HG03175 (cell line): Measurements from ENCODE around the gene PEX26.
"Not testable (repeated sequence)": the region's sequence is repeated elsewhere in the genome, so short reads cannot be mapped to it uniquely, and the experiment has no call there.

Source experiments
- ATAC-seq: cut with Tn5 transposase; IDR thresholded peaks from one replicate; pipeline ENCODE4 v1.9.1; 2021; ENCODE audit warnings: mild to moderate bottlenecking, moderate library complexity; ENCODE audit not compliant: unreplicated experiment

The PEX26 gene

DNA sequence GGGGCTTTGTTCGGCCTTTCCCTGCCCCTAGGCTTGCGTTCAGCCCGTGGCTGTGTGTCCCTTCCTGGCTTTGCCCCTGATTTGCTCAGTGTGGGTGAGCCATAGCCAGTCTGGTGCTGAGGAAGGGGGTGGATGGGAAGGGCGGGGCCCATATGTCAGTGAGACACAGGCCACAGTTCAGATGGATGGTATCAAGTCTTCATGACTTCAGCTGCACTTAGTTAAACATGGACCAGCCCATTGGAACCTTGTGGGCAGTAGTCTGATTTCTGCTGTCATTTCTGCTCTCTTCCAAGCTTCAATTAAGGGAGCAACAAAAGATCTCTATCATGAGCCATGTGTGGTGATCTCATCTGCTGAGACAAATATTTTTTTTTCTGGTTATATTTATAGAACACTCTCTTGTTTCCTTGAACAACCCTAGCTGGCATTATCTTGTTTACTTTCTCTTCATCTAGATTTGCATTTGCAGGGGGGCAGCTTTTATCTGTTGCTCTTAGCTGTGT, 21.6 kb upstream of the PEX26 start:
- peak; percentile 46 for ATAC-seq

DNA sequence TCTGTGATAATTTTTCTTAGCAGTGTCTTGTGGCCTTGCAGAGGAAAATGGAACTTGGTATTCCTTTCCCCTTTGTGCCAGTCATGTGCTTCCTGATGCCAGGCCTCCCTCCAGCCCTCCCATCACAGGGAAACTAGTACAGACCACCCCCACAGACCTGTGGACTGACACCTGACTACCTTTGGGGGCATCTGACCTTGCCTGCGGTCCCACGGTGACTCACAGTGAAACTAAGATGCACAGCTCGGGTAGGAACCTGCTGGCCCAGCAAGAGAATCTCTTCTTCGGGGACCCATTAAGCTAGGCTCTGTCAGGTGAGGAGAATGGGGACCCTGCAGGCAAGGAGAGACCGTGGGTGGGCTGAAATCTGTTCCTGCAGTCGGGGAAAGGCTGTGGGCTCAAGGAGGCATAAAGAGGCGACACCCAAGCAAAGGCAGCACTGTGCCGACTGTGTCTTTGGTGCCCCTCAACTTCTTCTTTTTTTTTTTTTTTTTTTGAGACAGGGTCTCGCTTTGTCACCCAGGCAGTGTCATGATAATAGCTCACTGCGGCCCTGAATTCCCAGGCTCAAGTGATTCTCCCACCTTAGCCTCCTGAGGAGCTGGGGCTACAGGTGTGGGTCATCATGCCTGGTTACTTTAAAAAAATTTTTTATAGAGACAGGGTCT, 20.8 kb upstream of the PEX26 start:
- ATAC-seq = peak; percentile 65

DNA sequence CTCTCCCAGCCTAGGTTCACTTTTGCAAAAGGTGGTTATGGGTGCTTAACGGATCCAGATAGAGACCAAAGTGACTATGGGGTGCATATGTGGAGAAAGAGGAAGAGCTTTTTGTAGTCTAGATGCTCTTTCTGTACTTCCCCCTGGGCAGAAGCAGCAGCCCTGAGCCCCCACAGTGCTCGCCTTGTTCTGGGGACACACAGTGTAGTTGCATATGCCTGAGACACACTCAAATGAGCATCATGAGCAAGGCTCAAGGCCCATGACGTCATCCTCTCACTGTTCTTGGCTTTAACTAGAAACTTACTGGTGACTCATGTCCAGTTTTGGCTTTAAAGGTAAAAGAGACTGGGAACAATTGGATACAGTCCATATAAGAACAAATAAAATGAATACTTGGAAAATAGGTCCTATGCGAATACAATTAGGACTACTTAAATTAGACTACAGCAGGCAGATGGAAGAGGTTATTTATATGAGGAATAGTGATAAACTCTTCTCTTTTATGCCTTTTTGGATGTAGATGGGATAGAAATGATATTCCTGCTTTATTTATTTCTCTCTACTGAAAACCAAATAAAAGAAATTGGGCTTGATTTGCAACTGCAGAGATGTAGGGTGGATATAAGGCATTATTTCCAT, 20.1 kb upstream of the PEX26 start:
- ATAC-seq = no peak

DNA sequence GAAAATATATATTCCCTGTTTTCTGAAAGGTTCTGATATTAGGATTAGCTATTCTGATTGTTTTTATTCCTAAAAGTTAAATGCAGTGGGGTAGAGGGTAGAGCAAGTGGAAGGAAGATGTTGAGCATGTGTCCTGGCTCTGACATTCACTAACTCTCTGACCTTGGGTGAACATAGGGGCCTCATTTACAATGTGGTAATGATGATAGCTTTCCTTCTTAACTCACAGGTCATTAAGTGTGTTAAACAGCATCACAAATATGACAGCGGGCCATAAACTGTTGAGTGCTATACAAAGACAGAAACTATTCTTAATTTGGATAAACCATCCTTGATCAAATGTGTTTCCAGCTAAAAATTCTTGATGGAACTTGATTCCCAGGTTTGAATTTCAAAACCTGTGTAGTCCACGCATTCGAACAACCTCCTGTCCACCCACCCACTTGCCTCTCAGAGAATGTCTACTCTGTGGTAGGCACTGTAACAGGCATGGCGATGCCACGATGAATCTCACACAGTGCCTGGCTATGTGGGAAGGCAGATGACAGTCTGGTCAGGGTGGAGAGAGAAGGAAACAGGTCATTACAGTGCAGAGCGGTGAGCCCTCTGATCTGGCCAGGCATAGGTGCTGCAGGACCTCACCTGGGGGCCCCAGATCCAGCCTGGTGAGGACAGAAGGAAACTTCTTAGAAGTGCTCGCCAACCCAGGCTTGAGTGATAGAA, 19.3 kb upstream of the PEX26 start:
- ATAC-seq = no peak

DNA sequence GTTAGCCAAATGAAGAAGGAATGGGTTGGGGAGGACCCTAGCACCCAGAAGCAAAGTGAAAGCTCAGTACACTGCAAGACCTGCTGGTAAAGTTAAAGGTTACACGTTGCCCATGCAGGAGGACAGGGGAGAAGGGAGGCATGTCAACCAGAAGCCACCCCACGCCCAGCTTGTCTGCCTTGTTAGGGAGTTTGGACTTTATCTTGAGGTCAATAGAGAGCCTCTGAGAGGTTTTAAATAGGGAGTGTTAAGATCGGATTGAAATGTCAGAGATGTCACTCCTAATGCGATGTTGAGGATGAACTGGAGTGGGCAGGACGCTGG, 18.7 kb upstream of the PEX26 start:
- no peak for ATAC-seq

DNA sequence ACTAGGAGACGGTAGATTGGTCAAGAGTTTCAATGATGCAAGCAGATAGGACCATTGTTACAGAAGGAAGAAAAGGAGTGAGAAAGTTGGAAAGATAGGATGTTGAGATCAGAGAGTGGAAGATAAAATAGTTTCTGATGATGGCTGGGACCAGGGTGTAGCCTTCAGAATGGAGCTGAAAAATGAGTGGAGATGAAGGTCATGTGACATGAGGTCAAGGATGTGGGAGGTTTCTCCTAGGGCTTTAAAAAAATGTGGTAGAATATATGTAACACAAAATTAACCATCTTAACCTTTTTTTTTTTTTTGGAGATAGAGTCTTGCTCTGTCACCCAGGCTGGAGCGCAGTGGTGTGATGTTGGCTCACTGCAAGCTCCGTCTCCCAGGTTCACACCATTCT, 18.3 kb upstream of the PEX26 start:
- ATAC-seq = no peak

DNA sequence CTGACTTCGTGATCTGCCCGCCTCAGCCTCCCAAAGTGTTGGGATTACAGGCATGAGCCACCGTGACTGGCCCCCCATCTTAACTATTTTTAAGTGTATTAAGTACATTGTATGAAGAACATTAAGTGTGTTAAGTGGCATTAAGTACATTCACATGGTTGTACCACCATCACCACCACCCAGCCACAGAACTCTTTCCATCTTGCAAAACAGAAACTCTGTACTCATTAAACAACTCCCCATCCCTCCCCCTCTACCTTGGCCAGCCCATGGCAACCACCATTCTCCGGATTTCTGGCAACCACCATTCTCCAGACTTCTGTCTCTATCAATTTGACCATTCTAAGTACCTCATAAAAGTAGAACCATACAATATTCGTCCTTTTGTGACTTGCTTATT, 17.8 kb upstream of the PEX26 start:
- no peak for ATAC-seq

DNA sequence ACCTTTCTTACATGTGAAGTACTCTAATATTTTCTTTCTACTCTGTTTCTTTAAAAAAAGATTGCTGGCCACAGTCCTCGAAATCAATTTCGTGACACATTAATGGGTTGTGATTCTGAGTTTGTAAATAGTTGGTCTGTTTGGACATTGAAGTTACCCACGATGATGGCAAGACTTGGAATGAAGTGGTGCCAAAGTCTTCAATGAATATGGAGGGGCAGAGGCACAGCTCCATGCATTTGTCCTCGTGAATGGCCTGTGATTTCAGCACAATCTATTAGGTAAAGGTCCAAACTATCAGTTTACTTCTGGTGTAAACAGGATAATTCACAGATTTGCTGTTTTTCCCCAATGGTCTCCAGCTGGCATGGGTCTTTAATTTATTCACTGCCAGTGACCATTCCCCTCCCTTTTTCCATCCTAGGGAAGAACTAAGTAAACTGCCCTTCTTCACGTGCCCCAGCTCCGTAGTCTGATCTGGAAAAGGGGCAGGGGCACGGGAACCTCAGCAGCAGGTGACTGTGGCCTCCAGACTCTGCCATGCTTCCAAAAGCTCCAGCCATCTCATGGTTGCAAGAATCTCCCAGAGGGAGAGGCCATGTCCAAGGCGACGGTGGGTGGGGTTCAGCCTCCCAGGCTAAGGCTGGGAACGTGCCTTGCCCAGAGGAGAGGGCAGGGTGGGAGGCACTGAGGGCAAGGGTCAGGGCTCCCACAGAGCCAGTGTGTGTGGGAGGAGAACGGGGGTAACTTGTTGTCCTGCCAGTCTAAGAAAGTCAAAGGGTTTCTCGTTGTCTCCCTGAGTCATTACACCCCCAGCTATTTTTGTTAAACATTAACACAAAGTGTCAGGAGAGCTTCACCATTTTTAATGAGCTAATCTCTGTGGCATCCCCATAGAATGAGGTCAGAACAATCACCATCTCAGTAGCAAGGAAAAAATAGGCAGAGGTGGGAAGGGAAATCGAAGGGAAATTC, 16.9 kb upstream of the PEX26 start:
- ATAC-seq = no peak

DNA sequence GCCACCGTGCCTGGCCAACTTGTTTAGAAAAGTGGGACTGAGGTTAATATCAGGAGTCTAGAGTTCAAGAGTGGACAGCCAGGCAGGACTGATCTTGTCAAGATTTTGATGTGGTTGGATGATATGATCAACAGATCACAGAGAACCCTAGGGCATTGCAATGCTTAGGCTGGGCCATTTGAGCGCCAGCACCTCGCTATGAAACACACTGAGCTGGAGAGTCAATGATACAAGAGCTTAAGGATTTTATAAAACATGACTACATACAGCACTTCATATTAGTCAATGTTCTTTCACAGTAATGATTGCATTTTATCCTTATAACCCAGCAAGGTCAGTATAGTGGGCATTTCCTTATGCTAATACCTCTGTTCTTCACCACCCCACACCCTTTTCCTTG, 15.4 kb upstream of the PEX26 start:
- no peak for ATAC-seq

DNA sequence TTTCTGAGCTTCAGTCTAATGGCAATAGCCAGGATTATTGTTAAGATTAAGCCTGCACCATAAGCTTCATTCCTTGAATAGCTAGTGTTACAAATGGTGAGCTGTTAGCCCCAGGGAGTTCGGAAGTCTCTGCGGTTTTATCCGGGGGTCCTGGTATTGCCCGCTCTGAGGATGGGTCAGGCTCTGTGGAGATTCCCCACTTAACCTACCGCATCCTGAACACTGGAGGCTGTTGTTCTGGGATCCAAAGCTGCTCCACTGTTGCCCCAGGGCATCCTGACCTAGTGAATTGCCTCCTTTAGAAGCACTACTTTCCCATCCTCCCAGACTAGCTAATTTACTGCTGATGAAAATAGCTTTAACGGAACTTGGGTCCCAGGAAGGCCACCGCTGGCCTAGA, 14.5 kb upstream of the PEX26 start:
- no peak for ATAC-seq

DNA sequence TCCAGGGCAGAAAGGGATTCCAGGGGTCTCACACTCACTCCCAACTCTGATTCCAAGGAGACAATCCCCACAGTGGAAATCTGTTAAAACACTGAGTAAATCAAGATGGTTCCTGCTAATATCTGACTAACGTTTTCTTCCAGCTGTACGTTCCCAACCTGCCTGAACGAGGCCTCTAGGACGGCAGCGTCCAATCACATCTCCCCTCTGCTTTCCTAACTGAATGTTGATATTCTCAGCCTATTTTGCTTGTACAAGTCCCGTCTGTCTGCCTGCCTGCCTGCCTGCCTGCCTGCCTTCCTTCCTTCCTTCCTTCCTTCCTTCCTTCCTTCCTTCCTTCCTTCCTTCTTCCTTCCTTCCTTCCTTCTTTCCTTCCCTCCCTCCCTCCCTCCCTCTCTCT, 14.1 kb upstream of the PEX26 start:
- ATAC-seq = not testable (repeated sequence)

DNA sequence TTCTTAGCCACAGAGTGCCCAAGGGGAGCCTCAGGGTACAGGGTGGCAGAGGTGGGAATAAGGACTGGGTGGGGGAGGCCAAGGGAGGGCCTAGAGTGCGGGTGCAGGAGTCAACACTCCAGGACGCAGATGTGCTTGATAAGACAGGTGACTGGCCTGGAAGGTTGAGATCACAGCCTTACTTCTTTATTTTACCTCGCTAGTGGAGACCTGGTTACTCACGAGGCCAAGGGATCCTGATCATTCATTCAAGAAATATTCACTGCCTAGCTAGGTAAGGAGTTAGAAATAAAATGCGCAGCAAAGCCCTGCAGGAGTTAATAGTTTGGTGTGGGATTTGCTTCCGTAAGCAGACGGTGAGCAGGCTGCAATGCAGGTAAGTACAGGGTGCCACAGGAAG, 13.2 kb upstream of the PEX26 start:
- no peak for ATAC-seq

DNA sequence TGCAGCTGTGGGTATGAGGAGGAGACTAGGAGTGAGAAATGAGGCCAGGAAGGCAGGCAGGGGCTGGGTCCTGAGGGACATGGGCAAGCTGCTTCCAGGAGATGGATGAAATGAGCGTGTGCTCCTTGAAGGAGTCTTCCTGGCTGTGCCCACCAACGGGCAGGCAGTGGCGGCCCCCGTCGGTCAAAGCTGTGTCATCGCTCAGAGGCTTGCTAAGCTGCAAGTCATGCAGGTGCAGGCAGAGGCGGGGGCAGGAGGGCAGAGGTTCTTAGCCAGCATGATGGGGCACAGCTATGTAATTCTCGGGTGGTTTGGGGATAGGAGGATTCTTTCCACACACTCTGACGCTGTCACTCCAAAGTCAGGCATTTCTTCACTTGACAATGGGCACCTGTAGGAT, 12.5 kb upstream of the PEX26 start:
- ATAC-seq = no peak

DNA sequence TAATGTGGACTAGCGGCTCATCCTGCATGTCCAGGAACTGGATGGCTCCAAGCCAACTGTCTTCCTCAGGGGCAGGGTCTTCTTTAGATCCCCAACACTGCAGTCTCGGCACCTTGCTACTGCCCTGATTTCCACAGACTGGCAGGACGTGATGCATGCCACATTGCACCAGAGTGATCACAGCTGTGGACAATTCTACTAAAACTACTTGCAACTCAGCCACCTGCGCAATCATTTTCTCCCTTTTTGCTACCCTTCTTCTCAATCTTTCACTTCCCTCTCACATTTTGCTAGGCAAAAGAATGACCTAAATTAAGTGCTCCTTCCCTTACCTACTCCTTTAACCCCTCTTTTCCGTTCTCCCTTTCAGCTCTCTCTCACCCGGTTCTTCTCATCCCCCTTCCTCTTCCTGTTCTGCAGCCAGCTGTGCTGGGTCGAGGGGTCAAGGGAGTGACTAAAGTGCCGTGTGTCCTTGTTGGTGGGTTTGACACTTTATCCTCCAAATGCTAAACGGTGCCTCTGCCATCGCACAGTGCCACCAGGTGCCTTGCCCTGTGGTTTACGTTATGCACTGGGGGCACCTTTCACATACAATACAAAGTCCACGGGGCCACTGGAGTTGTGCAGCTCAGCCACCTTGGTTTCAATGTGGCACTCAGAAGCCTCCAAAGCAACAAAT, 11.5 kb upstream of the PEX26 start:
- no peak for ATAC-seq

DNA sequence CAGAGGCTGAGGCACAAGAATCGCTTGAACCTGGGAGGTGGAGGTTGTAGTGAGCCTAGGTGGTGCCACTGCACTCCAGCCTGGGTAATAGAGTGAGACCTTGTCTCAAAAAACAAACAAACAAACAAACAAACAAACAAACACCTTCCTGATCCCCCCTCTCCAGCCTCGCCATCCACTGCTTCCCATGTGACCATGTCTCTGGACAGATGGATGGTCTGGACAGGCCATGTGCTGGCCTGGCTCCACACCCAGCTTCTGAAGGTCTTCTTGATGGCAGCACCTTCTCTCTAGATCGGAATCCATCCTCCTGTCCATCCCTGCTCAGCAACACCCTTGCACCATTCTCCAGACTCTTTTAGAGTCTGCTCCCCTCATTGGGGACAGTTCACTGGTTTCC, 10.7 kb upstream of the PEX26 start:
- ATAC-seq = no peak

DNA sequence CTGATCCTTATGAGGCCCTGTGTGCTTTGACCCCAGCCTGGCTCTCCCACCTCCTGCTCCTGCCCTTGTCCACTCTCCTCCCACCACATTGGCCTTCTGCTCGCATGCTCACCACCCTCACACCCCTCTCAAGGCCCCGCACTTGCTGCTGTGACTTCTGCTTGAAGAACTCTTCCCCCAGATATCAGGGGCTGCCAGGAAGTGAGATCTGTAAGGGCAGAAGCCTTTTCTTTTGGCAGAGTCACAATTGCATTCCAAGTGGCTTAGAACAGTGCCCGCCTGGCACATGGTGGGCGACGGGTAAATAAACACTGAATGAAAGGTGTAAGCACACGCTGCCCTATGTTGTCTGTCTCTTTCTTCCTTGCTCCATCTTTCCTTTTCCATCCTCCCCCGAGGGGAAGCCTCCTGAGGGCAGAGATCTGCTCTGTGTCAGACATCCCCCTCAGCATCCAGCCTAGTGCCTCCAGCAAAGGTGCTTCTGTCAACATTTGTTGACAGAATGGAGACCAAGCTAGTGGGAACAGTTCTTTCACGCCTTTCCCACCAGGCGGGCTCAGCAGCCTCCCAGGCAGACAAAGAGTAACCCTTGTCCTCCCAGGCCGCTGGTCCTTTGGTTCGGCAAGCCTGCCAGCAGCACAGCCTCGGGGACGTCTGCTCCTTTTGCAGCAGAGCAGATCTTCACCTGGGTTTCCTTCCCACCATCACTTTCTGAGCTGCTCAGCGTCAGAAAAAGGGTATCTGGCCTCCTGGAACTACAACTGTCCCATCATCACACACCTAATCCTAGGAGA, 10.0 kb upstream of the PEX26 start:
- no peak for ATAC-seq

DNA sequence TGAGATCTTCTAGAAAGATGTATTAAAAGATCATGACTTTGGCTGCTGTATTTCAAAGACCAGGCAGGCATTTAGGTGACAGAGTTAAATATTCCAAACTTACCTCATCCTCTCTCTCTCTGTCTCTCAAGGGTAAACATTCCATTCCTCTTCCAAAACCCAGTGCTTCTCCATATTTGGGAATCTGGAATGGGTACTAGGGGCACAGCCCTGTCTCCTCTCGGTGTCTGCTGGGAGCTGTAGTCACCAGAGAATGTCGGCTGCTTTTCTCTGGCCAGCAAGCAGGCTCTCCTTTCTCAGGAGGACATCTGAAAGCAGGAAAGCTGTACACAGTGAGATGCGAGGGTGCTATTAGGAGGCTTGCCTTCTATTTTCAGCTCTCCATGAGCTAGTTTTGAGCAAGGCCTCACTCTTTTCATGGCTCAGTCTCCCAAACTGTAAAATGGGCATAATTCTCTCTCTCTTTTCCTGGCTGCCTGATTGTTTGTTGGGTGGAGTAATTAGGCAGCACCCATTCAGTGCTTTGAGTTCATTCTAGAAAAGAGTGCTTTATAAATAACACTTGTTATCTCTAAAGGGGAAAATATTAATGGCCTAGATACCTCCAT, 9.3 kb upstream of the PEX26 start:
- ATAC-seq = no peak

DNA sequence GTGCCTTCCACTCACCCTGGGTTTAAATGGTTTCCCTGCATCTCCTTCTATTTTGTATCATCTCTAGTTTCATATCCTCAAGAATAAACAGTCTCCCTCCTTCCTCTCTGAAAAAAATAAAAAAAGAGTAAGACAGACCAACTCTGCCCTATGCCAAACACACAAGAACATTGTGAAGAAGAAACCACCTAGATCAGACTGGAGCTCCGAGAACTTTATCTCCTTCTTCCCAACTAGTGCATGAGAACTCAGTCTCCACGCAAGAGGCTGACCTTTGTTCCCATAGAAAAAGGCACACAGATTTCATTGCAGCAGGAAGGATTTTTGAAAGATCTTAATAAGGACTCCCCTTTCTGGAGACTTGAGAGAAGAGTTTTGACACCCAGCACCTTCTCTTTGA, 8.7 kb upstream of the PEX26 start:
- no peak for ATAC-seq

DNA sequence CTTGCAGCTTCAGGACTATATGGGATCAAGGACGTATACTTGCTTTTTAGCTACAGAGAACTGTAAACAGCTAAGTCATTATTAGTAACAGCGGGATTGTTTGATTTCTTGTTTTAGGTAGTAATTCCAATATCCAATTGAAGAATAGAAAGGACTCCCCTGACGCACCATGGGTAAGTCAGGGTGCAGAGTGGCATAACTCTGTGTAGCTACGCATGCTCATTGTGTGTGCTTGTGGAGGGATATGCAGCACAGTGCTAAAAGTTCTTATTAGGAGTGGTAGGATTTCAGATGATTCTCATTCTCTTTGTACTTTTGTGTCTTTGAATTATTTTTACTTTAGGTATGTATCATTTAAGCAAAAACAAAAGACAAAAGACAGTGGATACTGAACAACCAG, 7.7 kb upstream of the PEX26 start:
- ATAC-seq = no peak
